Measurements from ENCODE around the gene SDK1. TPM values are rescaled to one million over a fixed set of nuclear protein-coding genes. Genes with fewer than 3 reads are reported as not detected.
"Not testable (repeated sequence)": the region's sequence is repeated elsewhere in the genome, so short reads cannot be mapped to it uniquely, and the experiment has no call there.

Gene SDK1
- total RNA-seq, 4 donors from 2014 or later = 2.0 to 9.3 (median 3.8) TPM

DNA sequence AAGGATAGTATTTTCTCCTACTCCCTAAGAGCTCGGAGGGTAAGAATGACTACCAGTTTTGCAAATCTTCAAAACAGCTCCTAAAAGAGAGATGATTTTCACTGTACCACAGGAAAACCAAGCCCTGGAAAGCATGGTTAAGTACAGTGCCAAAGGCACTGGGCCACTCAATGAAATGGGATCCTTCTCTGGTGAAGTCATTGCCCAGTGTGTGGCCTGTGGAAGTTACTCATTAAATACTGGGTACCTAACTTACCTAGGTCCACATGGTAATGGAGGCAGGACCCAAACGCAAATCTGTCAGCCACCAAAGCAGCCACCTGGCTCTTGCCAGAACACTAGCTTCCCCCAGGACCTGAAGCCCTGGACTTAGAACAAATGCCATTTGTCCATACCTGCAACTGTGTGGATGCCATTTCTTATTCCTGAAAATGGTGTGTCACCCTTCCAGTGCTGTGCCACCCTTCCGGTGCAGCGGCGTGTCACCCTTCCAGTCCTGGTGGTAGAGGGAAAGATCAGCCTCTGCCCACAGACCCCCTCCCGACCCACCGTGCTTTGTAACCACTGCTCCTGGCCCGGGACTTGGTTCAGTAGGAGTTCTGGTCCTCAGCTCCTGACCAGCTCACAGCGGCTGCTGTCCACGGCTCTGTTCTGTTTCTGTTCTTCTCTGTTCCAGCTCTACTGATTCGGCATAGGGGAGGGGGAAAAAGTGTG is 659.2 kb downstream of the SDK1 start:
- intact Hi-C loops (cut with DNase I) = no loop called here
- 93% methylated on average over 6 to 9 of the region's 11 CpGs for WGBS, 2 donors

DNA sequence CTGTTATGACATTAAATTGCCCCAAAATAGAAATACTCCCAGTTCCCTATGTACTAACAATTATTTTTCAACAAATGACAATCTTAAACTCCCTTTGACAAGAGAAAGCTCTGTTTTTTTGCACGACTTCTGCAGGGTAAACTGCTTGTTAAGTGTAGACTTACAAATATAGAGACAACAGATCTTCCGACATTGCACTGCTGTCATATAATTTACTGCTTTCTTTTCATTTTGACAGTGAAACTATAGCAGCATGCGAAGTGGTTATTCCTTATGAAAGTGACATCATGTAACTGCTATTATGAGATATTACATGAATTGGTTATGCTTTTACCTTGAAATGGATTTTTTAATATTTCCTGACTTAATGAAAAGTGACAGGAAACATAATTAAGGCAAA is 659.9 kb downstream of the SDK1 start:
- intact Hi-C loops (cut with DNase I) = no loop called here
- Histone ChIP-seq H3K4me1 (peaks cover 8 to 28% (median 19%) of the 10 kb centered on the region in 3 donors), H3K27me3 (peaks cover 0 to 23% (median 0%) of the 10 kb centered on the region in 4 donors), H3K27ac (no peak overlapping the region), H3K36me3 (no peaks in the 10 kb centered on the region), H3K4me3 (no peak overlapping the region), H3K9me3 (no peaks in the 10 kb centered on the region)
- TF ChIP-seq, protein P1, sequence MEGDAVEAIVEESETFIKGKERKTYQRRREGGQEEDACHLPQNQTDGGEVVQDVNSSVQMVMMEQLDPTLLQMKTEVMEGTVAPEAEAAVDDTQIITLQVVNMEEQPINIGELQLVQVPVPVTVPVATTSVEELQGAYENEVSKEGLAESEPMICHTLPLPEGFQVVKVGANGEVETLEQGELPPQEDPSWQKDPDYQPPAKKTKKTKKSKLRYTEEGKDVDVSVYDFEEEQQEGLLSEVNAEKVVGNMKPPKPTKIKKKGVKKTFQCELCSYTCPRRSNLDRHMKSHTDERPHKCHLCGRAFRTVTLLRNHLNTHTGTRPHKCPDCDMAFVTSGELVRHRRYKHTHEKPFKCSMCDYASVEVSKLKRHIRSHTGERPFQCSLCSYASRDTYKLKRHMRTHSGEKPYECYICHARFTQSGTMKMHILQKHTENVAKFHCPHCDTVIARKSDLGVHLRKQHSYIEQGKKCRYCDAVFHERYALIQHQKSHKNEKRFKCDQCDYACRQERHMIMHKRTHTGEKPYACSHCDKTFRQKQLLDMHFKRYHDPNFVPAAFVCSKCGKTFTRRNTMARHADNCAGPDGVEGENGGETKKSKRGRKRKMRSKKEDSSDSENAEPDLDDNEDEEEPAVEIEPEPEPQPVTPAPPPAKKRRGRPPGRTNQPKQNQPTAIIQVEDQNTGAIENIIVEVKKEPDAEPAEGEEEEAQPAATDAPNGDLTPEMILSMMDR (IDR thresholded peaks at IDR 0.05) = no peak
- no peak for TF ChIP-seq POLR2A (IDR thresholded peaks at IDR 0.05)
- WGBS, 2 donors = 81 to 95% methylated on average over 3 of the region's 3 CpGs
- DNase-seq = no peak

More for the DNA sequence above, 659.2 kb downstream of the SDK1 start:
- Histone ChIP-seq H3K4me3 (no peak overlapping the region), H3K27me3 (peaks cover 0 to 30% (median 0%) of the 10 kb centered on the region in 4 donors), H3K4me1 (peaks cover 14 to 36% (median 26%) of the 10 kb centered on the region in 3 donors), H3K36me3 (no peaks in the 10 kb centered on the region), H3K9me3 (no peaks in the 10 kb centered on the region), H3K27ac (no peak overlapping the region)
- DNase-seq = no peak
- TF ChIP-seq, protein P1 (IDR thresholded peaks at IDR 0.05) = no peak
- no peak for TF ChIP-seq POLR2A (IDR thresholded peaks at IDR 0.05)

DNA sequence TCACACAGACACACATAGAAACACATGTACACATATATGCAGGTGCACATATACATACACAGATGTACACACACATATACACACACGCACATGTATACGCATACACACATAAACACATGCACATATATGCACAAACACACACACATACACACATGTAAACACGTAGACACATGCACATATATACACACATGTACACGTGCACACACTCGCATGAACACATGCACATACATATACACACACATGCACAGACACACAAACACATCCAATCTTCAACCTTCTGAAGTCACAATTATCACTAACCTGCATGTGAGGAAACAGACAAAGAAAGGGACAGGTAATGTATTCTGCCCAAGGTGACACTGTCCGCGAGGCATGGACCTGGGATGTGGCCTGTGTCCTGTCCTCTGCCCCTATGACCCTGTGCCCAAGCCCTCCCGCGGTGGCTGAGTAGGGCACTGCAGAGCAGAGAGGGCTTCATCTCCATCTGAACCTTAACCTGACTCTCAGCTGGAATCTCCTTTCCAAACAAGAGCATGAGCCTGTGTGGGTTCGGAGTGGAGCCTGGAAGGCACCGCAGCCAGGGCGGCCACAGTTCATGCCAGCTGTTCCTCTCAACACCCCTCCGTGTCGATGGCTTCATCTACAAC is 660.9 kb downstream of the SDK1 start:
- Histone ChIP-seq H3K4me3 (no peak overlapping the region), H3K9me3 (no peaks in the 10 kb centered on the region), H3K27ac (no peak overlapping the region), H3K27me3 (peaks cover 0 to 18% (median 0%) of the 10 kb centered on the region in 4 donors), H3K36me3 (no peaks in the 10 kb centered on the region), H3K4me1 (peaks cover 0 to 18% (median 11%) of the 10 kb centered on the region in 3 donors)
- DNase-seq = no peak
- intact Hi-C loops (cut with DNase I) = no loop called here
- 92 to 97% methylated on average over 11 to 13 of the region's 14 CpGs for WGBS, 2 donors
- TF ChIP-seq, protein P1 (IDR thresholded peaks at IDR 0.05) = no peak
- TF ChIP-seq POLR2A (IDR thresholded peaks at IDR 0.05) = no peak

DNA sequence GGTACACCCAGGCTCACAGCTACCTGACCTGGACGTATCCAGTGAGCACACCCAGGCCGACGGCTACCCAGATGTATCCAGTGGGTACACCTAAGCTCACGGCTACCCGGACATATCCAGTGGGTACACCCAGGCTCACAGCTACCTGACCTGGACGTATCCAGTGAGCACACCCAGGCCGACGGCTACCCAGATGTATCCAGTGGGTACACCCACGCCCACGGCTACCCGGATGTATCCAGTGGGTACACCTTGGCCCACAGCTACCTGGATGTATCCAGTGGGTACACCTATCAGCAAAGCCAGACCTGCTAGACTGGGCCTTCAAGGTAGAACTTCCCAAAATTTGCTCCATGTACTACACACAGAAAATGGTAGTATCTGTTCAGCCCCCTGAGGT is 662.7 kb downstream of the SDK1 start:
- 95 to 100% methylated on average over 2 to 7 of the region's 11 CpGs for WGBS, 2 donors
- H3K9me3 ChIP-seq; intact Hi-C loops (cut with DNase I); H3K27ac ChIP-seq; DNase-seq; H3K4me1 ChIP-seq; H3K4me3 ChIP-seq; H3K36me3 ChIP-seq: not testable (repeated sequence)
- peaks cover 0 to 13% (median 0%) of the 10 kb centered on the region in 4 donors for H3K27me3 ChIP-seq

DNA sequence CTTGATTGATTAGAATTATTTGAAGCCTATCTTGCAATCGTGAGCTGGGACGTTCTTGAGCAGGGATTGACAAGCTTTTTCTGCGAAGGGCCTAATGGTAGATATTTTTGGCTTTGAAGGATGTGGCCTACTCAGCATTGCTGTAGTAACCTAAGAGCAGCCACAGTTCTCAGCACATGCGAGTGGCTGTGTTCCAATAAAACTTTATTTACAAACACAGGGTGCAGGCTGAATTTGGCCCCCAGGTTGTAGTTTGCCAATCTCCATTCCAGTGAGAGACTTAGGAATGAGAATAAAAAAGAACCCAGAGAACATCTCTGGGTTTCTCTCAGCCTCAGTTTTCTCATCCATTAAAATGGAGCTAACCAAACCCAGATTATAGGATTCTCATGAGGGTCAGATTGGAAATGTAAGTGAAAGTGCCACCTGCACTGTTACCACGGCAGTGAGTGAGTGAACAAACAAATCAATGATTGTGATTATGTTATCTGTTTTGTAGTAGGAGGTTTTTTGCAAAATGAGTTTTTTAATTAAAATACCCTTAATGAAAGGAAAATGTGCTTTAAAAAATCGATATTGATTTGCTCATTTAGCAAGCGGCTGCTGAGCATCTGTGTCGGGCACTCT is 664.0 kb downstream of the SDK1 start:
- TF ChIP-seq, protein P1 (IDR thresholded peaks at IDR 0.05) = no peak
- no peak for TF ChIP-seq POLR2A (IDR thresholded peaks at IDR 0.05)
- no peak for DNase-seq
- intact Hi-C loops (cut with DNase I) = no loop called here
- Histone ChIP-seq H3K36me3 (no peaks in the 10 kb centered on the region), H3K4me1 (no peaks in the 10 kb centered on the region), H3K27me3 (peaks cover 0 to 6% (median 0%) of the 10 kb centered on the region in 4 donors), H3K27ac (no peak overlapping the region), H3K9me3 (no peaks in the 10 kb centered on the region), H3K4me3 (no peak overlapping the region)
- 86 to 93% methylated on average over 8 of the region's 8 CpGs for WGBS, 2 donors
